NT2/D1 (cell line): ENCODE results near the gene CLSTN2.

Source experiments
- SUZ12 ChIP-seq: IDR thresholded peaks from 2 replicates; pipeline ENCODE4 v1.6.1; 2011; ENCODE audit not compliant: insufficient read length, insufficient read depth; ENCODE audit errors: extremely low read depth
- YY1 ChIP-seq: IDR thresholded peaks from 2 replicates; pipeline ENCODE4 v1.6.1; 2011; ENCODE audit not compliant: insufficient read length, insufficient read depth
- ZNF274 ChIP-seq: IDR thresholded peaks from 2 replicates; pipeline ENCODE4 v1.6.1; 2011; ENCODE audit warnings: mild to moderate bottlenecking, low read depth, low read length

DNA sequence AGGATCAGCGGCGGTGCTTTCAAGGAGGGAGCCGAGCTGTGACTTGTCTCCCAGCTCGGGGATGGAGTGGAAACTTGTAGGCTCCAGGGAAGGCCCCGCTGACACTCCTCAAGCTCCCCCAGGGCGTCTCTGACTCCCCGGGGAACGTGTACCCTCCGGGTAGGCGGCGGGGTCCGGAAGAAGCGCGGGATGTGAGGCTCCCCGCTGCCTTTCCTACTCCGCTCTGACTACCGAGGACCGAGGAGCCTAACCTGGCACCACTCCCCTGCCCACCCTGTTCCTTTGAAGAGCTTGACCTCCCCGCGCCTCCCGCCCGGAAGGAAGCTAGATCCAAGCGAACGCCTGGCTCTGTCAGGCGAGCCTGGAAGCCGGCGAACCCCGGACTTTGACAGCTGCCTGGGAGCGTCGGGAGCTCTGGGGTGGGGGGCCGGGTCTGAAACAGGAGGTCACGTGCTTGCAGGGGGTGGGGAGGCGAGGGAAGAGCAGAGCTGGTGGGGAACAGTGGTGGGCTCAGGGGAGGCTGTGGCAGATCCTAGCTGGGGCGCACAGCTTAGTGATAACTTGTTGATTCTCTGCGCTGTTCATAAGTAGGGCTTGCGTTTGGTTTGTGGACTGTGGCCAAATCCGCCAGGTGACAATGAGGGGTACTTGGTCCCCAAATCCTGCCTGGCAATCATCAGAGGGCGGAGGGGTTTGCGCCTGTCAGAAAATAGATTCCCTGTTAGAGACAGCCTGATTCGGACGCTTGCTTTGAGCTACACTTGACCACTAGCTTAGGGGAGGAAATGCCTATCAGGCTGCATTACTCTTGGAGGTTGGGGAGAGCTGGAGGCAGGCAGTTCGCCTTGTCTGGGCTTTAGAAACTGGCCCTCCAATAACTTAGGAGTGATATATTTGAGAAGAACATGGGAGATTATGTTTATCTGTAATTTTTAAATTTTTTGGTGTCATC is 1.2 kb downstream of the CLSTN2 start:
- TF ChIP-seq SUZ12 (no peak), YY1 (no peak), ZNF274 (no peak)
